ENCODE data around the gene VPS37C. TPM values are rescaled to one million over a fixed set of nuclear protein-coding genes. Genes with fewer than 3 reads are reported as not detected.

The VPS37C gene
- total RNA-seq, 1 donor from 2014 or later = 9.9 TPM

DNA sequence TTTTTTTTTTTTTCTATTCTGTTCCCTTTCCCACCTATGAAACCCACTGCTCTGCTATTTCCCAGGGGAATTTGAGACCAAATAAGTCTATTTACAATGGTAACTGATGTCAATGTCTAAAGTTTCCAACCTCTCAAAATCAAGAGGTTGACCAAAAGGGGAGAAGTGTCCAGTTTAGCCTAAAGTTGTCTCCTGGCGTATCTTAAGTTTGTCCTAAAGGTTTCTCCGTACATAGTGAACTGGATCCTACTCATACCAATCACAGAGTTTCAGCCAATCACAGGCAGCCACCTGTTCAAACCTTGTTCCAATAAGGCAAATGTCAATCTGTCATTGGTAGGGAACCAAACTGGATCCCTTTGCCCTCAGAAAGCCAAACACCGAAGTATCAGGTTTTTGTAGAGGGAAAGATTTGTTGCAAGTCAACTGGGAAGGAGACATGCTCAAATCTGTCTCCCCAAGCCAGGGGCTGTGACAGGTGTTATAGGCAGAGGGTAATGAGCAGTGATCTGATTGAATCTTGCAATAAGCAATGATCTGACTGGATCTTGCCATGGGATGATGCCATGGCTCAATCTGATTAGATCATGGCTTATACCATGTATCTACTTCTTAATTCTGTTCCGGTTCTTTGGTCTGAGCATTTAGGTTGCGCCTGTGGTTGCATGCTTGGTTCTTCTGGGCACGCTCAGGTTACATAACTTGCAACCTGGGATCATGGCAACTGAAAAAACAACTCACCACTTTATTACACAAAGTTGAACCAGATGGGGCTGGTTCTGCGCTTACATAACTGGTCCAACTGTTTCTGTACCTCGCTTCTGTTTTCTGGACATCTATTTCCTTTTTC, 1.1 kb upstream of the VPS37C start:
- peak overlapping the region; percentile 93 for H3K4me3 Mint-ChIP-seq
- H3K27ac ChIP-seq = peak overlapping the region; percentile 39
- peaks cover 6% of the 10 kb centered on the region for H3K36me3 Mint-ChIP-seq
- H3K4me1 Mint-ChIP-seq = peaks cover 35% of the 10 kb centered on the region
- peak overlapping the region; percentile 76 for H3K4me2 ChIP-seq
- H3K27me3 ChIP-seq = no peaks in the 10 kb centered on the region
- H3K4me3 ChIP-seq = peak overlapping the region; percentile 76
- peak overlapping the region; percentile 36 for H3K9ac ChIP-seq
- H3K9me3 Mint-ChIP-seq = peaks cover 3% of the 10 kb centered on the region
- H2AFZ ChIP-seq (replicated peaks) = peak overlapping the region; percentile 97
- no peak for DNase-seq (ENCODE audit: low spot score)
- H3F3A ChIP-seq (ENCODE audit: low read depth) = peaks cover 19% of the 10 kb centered on the region
- H3K4me1 ChIP-seq = peaks cover 17% of the 10 kb centered on the region
- peak overlapping the region; percentile 86 for H3K27ac Mint-ChIP-seq
- no peaks in the 10 kb centered on the region for H3K36me3 ChIP-seq
- no peaks in the 10 kb centered on the region for H4K20me1 ChIP-seq (ENCODE audit: low read depth)
- no peaks in the 10 kb centered on the region for H3K27me3 Mint-ChIP-seq (ENCODE audit: insufficient read depth, low read depth)
- H3K79me2 ChIP-seq (ENCODE audit: low read depth) = peaks cover 30% of the 10 kb centered on the region
- TF ChIP-seq EZH2 (IDR thresholded peaks at IDR 0.05) = no peak
- no peak for TF ChIP-seq EZH2phosphoT487 (IDR thresholded peaks at IDR 0.05)
- TF ChIP-seq, protein P1, sequence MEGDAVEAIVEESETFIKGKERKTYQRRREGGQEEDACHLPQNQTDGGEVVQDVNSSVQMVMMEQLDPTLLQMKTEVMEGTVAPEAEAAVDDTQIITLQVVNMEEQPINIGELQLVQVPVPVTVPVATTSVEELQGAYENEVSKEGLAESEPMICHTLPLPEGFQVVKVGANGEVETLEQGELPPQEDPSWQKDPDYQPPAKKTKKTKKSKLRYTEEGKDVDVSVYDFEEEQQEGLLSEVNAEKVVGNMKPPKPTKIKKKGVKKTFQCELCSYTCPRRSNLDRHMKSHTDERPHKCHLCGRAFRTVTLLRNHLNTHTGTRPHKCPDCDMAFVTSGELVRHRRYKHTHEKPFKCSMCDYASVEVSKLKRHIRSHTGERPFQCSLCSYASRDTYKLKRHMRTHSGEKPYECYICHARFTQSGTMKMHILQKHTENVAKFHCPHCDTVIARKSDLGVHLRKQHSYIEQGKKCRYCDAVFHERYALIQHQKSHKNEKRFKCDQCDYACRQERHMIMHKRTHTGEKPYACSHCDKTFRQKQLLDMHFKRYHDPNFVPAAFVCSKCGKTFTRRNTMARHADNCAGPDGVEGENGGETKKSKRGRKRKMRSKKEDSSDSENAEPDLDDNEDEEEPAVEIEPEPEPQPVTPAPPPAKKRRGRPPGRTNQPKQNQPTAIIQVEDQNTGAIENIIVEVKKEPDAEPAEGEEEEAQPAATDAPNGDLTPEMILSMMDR (IDR thresholded peaks at IDR 0.05) = no peak
- H3K9me3 ChIP-seq (ENCODE audit: low read depth) = no peaks in the 10 kb centered on the region

DNA sequence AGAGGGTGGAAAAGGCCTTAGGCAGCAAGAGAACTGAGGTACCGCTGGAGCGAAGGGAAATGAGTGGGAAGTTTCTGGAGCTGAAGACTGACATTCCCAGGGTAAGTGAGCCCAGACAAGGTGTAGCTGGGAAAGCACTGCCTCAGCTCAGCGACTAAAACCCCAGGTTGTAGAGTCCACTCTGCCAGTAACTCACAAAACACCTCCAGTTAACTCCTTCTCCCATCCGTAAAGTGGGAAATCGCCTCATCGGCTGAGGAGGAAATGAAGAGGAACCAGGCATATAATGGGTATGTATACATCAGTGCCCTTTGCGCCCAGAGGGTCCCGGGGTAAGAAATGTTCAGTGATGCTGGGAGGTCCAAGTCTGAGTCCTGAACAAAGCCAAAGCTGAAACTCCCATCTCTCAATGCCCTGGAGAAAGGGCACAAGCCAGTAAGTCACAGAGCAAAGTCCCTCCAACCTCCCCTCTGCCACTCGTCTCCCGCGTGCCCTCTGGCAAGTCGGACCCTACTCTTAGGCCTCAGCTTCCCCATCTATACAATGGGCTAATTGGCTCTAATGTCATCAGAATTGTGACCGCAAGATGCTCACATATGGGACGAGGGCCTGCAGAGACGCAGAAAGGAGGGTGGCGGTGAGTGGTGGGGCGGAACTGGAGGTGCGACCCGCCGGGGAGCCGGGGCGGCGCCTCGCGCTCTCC, 588 bp downstream of the VPS37C start:
- peak overlapping the region; percentile 97 for H2AFZ ChIP-seq (replicated peaks)
- peak overlapping the region; percentile 93 for H3K4me3 Mint-ChIP-seq
- peaks cover 45% of the 10 kb centered on the region for H3K79me2 ChIP-seq (ENCODE audit: low read depth)

GRCh38 chr11:61158691-61159381, 2.4 kb downstream of the VPS37C start:
- Histone ChIP-seq H3K79me2 (ENCODE audit: low read depth) (peaks cover 63% of the 10 kb centered on the region), H3K4me3 (no peak overlapping the region), H3K27me3 (no peaks in the 10 kb centered on the region), H3K4me2 (no peak overlapping the region), H4K20me1 (ENCODE audit: low read depth) (peaks cover 1% of the 10 kb centered on the region), H3K9me3 (ENCODE audit: low read depth) (peaks cover 3% of the 10 kb centered on the region), H3K9ac (no peak overlapping the region), H3K36me3 (no peaks in the 10 kb centered on the region), H3K4me1 (peaks cover 13% of the 10 kb centered on the region), H3K27ac (no peak overlapping the region), H2AFZ (replicated peaks) (no peak overlapping the region), H3F3A (ENCODE audit: low read depth) (peaks cover 19% of the 10 kb centered on the region)
- H3K36me3 Mint-ChIP-seq = peaks cover 28% of the 10 kb centered on the region
- H3K9me3 Mint-ChIP-seq = peaks cover 24% of the 10 kb centered on the region
- no peak overlapping the region for H3K27ac Mint-ChIP-seq
- TF ChIP-seq EZH2phosphoT487 (IDR thresholded peaks at IDR 0.05) (no peak), EZH2 (IDR thresholded peaks at IDR 0.05) (no peak)
- TF ChIP-seq, protein P1 (IDR thresholded peaks at IDR 0.05) = no peak
- H3K4me1 Mint-ChIP-seq = peaks cover 29% of the 10 kb centered on the region
- DNase-seq (ENCODE audit: low spot score) = no peak
- H3K4me3 Mint-ChIP-seq = peak overlapping the region; percentile 41
- H3K27me3 Mint-ChIP-seq (ENCODE audit: insufficient read depth, low read depth) = no peaks in the 10 kb centered on the region

More for the DNA sequence above, 588 bp downstream of the VPS37C start:
- no peaks in the 10 kb centered on the region for H3K27me3 ChIP-seq
- peak overlapping the region; percentile 76 for H3K4me3 ChIP-seq
- no peak for DNase-seq (ENCODE audit: low spot score)
- peaks cover 17% of the 10 kb centered on the region for H3K4me1 ChIP-seq
- Mint-ChIP-seq H3K9me3 (peaks cover 8% of the 10 kb centered on the region), H3K27me3 (ENCODE audit: insufficient read depth, low read depth) (no peaks in the 10 kb centered on the region), H3K36me3 (peaks cover 14% of the 10 kb centered on the region), H3K4me1 (peaks cover 35% of the 10 kb centered on the region), H3K27ac (peak overlapping the region; percentile 55)
- no peak overlapping the region for H3K27ac ChIP-seq
- TF ChIP-seq, protein P1 (IDR thresholded peaks at IDR 0.05) = no peak
- TF ChIP-seq EZH2 (IDR thresholded peaks at IDR 0.05) (no peak), EZH2phosphoT487 (IDR thresholded peaks at IDR 0.05) (no peak)
- no peaks in the 10 kb centered on the region for H4K20me1 ChIP-seq (ENCODE audit: low read depth)
- peaks cover 19% of the 10 kb centered on the region for H3F3A ChIP-seq (ENCODE audit: low read depth)
- H3K9me3 ChIP-seq (ENCODE audit: low read depth) = peaks cover 1% of the 10 kb centered on the region
- H3K4me2 ChIP-seq = peak overlapping the region; percentile 76
- H3K36me3 ChIP-seq = no peaks in the 10 kb centered on the region
- H3K9ac ChIP-seq = peak overlapping the region; percentile 5
